Measurements from ENCODE around the gene MCAM.
A peak's percentile ranks its signal among the peaks of the same experiment; 100 is the strongest.

The MCAM gene

GRCh38 chr11:119329320-119329719 is 12.4 kb upstream of the MCAM start:
- no peak for DNase-seq (ENCODE audit: low spot score)

- DNase-seq (ENCODE audit: low spot score): no peak
These were observed 7.3 kb upstream of the MCAM start for GRCh38 chr11:119324189-119324588.

GRCh38 chr11:119323532-119324033 is 6.7 kb upstream of the MCAM start:
- DNase-seq (ENCODE audit: low spot score): peak; percentile 77

- no peak for DNase-seq (ENCODE audit: low spot score)
These were observed 6.1 kb upstream of the MCAM start for GRCh38 chr11:119322921-119323531.

GRCh38 chr11:119322360-119322739 is 5.4 kb upstream of the MCAM start:
- DNase-seq (ENCODE audit: low spot score): no peak

GRCh38 chr11:119320776-119321524 is 4.0 kb upstream of the MCAM start:
- peak; percentile 64 for DNase-seq (ENCODE audit: low spot score)

GRCh38 chr11:119320240-119320775 is 3.4 kb upstream of the MCAM start:
- DNase-seq (ENCODE audit: low spot score): no peak

GRCh38 chr11:119319700-119320239 is 2.8 kb upstream of the MCAM start:
- no peak for DNase-seq (ENCODE audit: low spot score)

- no peak for DNase-seq (ENCODE audit: low spot score)
These were observed 2.3 kb upstream of the MCAM start for GRCh38 chr11:119319136-119319699.

- DNase-seq (ENCODE audit: low spot score): peak; percentile 58
These were observed 1.6 kb upstream of the MCAM start for GRCh38 chr11:119318240-119319135.

GRCh38 chr11:119317592-119318239 is 786 bp upstream of the MCAM start:
- no peak for DNase-seq (ENCODE audit: low spot score)

GRCh38 chr11:119316016-119316728 is 758 bp downstream of the MCAM start:
- no peak for DNase-seq (ENCODE audit: low spot score)

GRCh38 chr11:119315131-119316015 is 1.6 kb downstream of the MCAM start:
- DNase-seq (ENCODE audit: low spot score): peak; percentile 35

- no peak for DNase-seq (ENCODE audit: low spot score)
These were observed 2.2 kb downstream of the MCAM start for GRCh38 chr11:119314726-119315125.

- no peak for DNase-seq (ENCODE audit: low spot score)
These were observed 6.3 kb downstream of the MCAM start for GRCh38 chr11:119310682-119311052.

- DNase-seq (ENCODE audit: low spot score): no peak
These were observed 6.8 kb downstream of the MCAM start for GRCh38 chr11:119309953-119310681.

- no peak for DNase-seq (ENCODE audit: low spot score)
These were observed 7.5 kb downstream of the MCAM start for GRCh38 chr11:119309411-119309810.

- DNase-seq (ENCODE audit: low spot score): no peak
These were observed 9.0 kb downstream of the MCAM start for GRCh38 chr11:119307974-119308373.

- DNase-seq (ENCODE audit: low spot score): no peak
These were observed 9.7 kb downstream of the MCAM start for GRCh38 chr11:119307219-119307618.

Data from activated CD4-positive, alpha-beta T cell treated with anti-CD3 and anti-CD28 coated beads, Interleukin-2, Interleukin-4, amounts not matched to agents 100 ng/mL and 50 ng/mL, durations not matched to agents 16 hours and 8 hours (primary cell).